ENCODE results near the gene NQO1.
"Not testable (repeated sequence)": the region's sequence is repeated elsewhere in the genome, so short reads cannot be mapped to it uniquely, and the experiment has no call there.

NQO1 gene

DNA sequence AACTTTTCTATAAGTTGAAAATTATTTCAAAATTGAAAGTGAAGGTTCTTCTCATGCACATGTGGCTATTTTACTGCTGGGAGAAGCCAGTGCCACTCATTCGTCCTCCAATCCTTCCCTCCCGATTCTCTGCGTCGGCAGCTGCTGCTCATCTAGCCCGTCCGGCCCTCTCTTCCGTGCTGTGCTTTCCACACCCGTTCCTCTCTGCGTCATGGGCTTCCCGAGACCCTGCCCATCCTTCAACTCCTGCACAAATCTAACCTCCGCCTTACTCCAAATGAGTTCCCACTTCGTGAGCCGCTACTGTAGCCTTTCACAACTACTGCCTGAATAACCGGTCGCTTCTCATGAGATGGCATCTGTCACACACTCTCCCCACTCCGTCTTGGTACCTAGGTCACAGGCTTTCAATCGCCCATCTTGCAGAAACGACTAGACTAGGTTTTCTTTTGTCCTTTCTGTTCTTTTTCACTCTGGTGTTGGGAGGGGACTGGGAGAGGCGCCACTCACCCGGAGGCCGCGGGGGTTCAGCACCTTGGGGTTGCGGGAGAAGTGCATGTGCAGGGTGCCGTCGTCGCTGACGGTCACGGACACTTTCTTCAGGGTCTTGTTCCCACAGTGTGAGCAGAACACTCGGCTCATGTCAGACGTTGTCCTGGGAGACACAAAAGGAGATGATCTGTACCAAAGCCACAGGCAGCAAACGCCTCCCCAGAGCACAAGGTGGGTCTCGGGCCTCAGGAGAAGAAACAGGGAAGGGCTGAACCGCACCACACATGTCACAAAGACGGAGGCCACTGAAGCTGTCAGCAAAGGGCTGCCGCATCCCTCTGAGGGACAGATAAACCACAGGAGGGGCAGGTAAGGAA, 18.2 kb upstream of the NQO1 start:
- in situ Hi-C loops (cut with MboI; ENCODE audit: low sequenced_read_pairs), result no loop called here

DNA sequence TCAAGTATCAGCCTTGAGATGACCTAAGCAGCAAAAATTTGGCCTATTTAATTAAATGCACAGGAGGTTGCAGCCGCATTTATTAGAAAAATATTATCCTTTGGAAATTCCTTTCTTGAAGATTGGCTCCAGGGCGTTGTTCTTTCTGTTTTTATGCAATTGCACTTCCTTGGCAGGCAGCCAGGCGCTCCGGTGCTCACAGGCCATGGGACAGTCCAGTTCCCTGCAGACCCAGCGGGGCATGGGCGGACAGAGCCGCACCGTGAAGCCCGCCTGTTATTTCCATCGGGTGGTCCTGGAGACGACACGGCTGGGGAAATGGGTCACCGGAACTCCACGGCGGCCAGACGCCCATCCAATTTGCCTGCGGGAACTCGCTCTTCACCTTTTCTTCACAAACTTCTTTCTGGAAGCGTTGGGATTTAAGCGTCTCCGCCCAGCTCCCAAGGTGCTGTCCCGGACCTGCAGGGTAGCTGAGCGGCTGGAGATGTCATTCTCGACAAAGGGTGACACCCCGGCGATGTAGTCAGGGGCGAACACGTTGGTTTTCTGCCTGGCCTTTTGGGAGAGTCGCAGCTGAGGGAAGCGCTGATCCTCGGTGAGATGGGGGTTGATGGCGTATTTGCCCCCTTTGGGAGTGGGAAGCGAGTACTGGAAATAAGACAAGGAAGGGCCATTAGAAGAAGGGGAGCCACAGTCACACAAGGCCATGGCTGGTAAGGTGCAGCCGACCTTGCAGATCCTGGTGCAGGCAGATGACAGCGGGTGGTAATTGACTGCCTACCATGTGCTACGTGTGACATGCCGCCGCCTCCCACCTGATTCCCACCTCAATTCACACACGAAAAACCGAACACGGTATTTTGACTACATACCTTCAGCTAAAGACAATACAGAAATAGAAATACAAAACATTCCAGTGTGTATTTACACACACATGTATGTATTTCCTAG, 15.9 kb upstream of the NQO1 start:
- in situ Hi-C loops (cut with MboI; ENCODE audit: low sequenced_read_pairs), result no loop called here

DNA sequence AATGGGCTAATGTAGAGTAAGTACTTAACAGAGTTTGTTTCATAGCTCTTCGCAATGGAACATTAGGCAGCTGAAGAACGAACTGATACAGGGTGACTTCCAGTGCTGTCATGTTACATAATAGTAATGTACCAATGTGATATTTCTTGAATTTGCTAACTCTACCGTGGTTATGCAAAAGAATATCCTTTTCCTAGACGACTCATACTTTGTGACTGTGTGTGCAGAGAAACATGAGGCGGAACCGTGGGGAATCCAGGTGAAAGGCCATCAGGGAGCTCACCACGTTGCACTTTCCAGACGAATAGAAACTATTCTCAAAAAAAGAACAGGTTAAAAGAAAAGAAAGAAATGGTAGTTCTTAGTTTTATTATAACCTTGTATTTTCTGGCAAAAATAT, 15.2 kb upstream of the NQO1 start:
- in situ Hi-C loops (cut with MboI; ENCODE audit: low sequenced_read_pairs), result no loop called here

DNA sequence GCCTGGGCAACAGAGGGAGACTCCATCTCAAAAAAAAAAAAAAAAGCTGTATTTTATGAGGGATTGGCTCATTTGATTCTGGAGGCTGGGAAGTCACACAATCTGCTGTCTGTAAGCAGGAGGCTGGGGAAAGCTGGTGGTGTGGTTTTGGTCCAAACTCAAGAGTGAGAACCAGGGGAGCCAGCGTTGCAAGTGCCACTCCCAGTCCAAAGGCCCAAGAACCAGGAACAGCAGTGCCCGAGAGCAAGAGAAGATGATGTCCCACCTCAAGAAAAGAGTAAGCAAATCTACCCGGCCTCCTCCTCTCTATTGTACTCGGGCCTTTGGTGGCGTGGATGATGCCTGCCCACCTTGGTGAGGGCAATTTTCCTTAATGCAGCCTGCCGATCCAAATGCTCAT, 5.7 kb upstream of the NQO1 start:
- in situ Hi-C loops (cut with MboI; ENCODE audit: low sequenced_read_pairs), result no loop called here

DNA sequence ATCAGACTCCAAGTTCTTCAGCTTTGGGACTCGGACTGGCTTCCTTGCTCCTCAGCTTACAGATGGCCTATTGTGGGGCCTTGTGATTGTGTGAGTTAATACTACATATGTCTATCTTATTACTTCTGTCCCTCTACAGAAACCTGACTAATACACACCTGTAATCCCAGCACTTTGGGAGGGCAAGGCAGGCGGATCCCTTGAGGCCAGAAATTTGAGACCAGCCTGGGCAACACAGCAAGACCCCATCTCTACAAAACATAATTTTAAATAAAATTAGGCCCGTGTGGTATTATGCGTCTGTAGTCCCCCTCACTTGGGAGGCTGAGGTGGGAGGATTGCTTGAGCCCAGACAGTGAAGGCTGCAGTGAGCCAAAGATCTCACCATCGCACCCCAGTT, 4.9 kb upstream of the NQO1 start:
- in situ Hi-C loops (cut with MboI; ENCODE audit: low sequenced_read_pairs), result not testable (repeated sequence)

DNA sequence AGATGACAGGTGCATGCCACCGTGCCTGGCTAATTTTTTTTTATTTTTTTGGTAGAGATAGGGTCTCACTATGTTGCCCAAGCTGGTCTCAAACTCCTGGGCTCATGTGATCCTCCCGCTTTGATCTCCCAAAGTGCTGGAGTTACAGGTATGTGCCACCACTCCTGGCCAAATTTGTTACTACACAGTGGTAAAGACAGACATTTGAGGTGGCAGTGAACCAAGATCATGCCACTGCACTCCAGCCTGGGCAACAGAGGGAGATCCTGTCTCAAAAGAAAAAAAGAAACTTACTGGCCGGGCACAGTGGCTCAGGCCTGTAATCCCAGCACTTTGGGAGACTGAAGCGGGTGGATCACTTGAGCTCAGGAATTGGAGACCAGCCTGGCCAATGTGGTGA, 2.7 kb upstream of the NQO1 start:
- in situ Hi-C loops (cut with MboI; ENCODE audit: low sequenced_read_pairs), result not testable (repeated sequence)

DNA sequence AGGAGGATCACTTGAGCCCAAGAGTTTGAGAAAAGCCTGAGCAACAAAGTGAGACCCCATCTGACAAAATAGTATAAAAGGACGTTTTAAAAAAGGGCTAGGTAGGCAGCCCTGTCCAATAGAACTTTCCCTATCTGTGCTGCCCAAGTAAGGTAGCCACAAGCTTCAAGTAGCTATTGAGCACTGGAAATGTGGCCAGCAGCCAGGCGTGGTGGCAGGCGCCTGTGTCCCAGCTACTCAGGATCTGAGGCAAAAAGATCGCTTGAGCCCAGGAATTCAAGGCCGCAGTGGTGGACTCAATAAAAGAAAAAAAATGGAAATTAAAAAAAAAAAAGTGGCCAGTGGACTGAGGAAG, 1.5 kb upstream of the NQO1 start:
- in situ Hi-C loops (cut with MboI; ENCODE audit: low sequenced_read_pairs), result no loop called here

DNA sequence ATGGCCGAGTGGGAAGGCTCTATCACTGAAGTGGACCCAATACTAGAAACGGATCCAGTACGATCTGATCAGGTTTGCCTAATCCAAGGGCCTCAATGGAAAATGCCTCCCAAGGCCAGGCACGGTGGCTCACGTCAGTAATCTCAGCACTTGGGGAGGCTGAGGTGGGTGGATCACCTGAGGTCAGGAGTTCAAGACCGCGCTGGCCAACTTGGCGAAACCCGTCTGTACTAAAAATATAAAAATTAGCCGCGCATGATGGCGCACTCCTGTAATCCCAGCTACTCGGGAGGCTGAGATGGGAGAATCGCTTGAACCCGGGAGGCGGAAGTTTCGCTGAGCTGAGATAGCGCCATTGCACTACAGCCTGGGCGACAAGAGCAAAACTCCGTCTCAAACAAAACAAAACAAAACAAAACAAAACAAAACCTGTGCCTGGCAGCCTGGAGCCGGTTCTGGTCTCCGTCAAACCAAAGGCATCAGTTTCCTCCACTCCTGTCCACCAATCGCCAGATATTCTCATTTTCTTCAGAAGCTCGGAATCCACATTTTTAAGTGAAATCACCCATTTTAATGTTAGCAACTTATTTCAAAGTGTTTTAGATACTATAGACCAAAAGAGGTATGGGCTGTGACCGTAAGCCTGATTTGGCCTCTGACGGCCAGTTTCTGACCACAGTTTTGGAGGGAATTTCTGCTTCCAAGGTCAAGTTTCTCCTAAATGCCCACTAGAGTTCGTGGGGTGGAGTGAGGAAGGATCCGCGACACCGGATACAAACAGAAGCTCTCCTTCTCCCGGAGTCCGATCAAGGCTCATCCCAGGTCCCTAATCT, 664 bp downstream of the NQO1 start:
- in situ Hi-C loops (cut with MboI; ENCODE audit: low sequenced_read_pairs), result no loop called here

DNA sequence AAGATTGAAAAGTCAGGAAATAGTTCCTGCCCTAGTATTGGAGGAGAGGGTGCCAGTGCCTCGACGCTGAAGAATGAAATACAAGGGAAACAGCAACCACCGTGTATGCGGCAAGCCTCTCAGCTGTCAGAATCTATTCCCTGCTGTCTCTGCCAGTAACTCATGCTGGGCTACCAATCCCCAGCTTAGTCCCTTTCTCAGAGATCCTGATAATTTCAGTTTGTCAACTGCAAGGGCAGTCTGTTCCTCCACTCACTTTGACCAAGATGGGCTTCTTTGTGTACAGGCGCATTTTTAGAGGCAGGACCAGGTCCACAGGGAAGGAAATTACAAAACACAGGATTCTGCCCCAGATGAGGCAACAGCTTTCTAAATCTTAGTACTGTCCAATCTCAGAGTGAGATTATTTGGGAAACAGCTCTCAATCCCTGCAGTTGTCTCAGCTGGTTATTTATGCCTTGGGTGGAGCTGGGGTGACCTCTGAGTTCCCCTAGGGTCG, 1.3 kb downstream of the NQO1 start:
- in situ Hi-C loops (cut with MboI; ENCODE audit: low sequenced_read_pairs), result no loop called here

DNA sequence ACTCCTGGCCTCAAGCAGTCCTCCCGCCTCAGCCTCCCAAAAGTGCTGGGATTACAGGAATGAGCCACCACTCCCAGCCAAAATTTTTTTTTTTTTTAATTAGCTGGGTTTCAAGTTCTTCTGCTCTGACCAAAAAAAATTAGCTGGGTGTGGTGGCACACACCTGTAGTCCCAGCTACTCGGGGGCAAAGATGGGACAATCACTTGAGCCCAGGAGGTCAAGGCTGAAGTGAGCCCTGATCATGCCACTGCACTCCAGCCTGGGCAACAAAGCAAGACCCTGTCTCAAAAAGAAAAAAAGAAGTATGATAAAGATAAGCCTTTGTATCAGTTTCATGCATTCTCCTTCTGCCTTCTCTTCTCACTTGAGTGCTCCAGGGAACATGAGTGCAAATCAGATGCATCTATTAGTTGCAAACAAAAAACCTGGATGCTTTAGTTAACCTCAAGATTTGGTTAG, 1.9 kb downstream of the NQO1 start:
- in situ Hi-C loops (cut with MboI; ENCODE audit: low sequenced_read_pairs), result no loop called here

DNA sequence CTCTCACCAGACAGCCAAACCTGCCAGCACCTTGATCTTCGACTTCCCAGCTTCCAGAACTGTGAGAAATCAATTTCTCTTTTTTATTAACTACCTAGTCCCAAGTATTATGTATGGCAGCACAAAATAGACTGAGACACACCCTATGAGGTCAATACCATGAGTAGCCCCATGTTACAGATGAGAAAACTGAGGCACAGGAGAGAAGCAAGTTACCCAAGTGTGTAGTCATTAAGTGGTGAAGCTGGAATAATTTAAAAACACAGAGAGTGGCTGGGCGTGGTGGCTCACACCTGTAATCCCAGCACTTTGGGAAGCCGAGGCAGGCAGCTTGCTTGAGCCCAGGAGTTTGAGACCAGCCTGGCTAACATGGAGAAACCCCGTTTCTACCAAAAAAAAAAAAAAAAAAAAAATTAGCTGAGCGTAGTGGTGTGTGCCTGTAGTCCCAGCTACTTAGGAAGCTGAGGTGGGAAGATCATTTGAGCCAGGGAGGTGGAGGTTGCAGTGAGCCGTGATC, 4.9 kb downstream of the NQO1 start:
- in situ Hi-C loops (cut with MboI; ENCODE audit: low sequenced_read_pairs), result no loop called here

DNA sequence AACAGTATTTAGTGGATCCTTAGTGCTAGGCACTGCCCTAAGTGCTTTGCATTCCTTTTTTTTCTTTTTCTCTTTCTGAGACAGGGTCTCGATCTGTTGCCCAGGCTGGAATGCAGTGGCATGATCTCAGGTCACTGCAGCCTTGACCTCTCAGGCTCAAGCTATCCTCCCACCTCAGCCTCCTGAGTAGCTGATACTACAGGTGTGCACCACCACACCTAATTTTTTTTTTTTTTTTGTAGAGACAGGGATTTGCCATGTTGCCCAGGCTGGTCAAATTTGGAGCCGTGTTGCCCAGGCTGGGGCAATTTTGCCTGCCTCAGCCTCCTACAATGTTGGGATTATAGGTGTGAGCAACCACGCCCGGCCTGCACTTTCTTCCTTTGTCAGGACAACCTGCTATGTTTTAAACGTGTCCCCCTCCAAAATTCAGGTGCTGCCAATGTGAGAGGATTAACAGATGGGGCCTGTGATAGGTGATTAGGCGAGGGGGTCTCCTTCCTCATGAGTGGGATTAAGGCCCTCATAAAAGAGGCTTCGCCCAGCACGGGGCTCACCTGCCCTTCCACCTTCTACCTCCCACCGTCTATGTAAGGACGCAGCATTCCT, 5.4 kb downstream of the NQO1 start:
- in situ Hi-C loops (cut with MboI; ENCODE audit: low sequenced_read_pairs), result no loop called here

DNA sequence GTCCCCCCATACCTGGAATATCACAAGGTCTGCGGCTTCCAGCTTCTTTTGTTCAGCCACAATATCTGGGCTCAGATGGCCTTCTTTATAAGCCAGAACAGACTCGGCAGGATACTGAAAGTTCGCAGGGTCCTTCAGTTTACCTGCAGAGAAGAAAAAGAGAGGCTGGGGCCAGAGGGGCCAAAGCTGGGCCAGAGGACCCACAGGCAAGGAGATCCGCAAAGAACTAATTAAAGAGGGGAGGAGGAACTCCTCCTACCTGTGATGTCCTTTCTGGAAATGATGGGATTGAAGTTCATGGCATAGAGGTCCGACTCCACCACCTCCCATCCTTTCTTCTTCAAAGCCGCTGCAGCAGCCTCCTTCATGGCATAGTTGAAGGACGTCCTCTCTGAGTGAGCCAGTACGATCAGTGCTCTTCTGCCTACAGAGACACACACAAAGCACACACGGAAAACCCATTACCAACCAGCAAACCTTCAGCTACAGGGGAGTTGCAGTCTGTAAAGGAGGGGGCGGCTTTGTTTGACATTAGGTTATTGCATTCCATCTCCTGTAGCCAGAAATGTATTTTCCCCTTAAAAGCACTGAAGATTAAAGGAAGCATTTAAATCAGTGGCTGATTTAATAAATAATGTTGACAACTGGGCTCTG, 8.1 kb downstream of the NQO1 start:
- in situ Hi-C loops (cut with MboI; ENCODE audit: low sequenced_read_pairs), result no loop called here

DNA sequence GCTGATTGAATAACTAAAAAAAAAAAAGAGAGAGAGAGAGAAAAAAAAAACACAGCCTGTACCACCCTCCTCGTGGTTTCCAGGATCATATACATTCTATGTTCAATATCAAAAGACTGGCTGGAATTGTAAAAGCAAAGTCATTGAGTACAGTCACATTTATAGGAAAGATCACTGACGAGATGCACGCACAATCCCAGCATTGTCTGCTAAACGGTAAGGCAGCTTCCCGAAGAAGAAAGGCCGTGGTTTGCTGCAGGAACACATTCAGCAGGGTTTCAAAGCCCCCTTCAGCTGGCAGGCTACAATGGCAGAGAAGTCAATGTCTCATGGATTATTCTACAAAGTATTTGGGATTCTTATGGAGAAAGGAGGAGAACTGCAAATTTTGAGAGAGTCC, 9.3 kb downstream of the NQO1 start:
- in situ Hi-C loops (cut with MboI; ENCODE audit: low sequenced_read_pairs), result no loop called here

DNA sequence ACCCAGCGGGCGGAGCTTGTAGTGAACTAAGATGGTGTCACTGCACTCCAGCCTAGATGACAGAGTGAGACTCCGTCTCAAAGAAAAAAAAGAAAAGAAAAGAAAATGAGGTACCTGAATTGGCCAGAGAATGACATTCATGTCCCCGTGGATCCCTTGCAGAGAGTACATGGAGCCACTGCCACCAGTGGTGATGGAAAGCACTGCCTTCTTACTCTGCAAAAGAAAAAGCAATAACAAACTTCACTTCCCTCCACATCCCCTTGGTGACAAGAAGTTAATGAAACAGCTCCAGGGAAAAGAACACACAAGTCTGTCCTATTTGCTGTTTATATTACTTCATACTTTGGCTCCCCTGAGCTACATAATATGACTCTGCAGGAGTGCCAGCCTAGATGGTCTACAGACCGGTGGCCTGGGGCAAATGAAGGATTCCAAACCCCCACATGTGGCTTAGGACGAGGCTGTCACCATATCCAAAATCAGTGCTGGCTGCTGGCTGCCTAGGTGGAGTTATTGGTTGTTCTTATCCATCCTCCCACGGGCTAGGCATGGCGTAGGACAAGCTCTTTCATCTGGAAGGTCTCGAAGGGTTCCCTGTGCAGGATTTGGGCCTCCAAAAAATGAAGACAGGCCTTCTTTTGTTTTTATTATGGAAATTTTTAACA, 13.3 kb downstream of the NQO1 start:
- in situ Hi-C loops (cut with MboI; ENCODE audit: low sequenced_read_pairs), result no loop called here

DNA sequence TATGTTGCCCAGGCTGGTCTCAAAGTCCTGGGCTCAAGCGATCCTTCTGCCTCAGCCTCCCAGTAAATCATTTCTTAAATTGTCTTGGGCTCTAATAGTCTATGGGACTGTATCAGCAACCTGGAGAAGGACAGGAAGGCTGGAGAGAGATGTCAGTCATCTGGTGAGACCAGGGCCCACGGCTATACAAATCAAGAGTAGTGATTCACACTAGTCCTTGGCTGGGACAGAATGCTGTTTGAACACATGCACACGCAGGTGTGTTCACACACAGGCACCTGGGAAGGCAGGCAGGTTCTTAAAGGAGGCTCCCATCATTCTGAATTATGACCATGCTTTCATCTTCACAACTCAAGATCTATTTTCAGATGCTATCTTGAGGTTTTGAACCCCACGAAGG, 14.1 kb downstream of the NQO1 start:
- in situ Hi-C loops (cut with MboI; ENCODE audit: low sequenced_read_pairs), result no loop called here

DNA sequence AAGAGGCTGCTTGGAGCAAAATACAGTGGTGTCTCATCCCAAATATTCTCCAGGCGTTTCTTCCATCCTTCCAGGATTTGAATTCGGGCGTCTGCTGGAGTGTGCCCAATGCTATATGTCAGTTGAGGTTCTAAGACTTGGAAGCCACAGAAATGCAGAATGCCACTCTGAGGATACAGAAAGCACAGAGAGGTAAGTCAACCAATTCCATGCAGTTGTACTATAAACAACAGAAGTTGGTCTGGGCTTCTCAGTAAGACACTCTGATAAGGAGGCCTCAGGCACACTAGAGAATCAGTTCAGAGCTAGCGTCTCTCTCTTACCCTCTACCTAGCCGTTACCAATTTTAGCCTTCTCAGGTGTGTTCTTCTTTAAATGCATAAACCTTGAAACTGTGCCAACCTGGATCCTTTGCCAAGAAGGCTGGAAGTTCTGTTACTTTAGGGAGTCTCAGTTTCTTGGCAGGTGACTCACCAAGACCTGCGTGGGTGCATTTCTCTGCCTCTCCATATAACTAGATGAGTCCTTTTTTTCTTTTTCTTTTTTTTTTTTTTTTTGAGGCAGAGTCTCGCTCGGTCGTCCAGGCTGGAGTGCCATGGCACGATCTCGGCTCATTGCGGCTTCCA, 15.1 kb downstream of the NQO1 start:
- in situ Hi-C loops (cut with MboI; ENCODE audit: low sequenced_read_pairs), result no loop called here

DNA sequence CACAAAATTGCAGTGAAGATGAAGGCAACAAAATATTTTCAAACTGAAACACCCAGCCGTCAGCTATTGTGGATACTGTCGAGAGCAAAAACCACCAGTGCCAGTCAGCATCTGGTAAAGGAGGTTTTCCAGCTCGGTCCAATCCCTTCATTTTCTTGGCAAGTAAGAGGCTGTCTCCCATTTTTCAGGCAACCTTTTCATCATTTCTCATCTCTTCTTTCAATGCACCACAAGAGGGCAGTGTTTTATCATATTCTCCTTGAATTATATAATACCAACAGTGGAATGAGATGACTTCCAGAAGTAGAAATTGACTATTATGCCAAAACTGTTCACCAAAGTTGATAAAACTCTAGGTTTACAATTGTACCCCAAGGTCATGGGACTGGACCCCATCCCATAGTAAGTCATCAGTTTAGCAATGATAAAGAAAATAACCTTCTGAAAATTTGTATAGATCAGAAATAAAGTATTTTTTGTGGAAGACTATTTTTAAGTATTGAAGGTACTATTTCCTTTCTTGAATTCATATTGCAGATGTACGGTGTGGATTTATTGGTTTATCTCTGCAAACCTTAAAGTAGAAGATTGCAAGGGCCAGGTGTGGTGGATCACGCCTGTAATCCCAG, 16.8 kb downstream of the NQO1 start:
- in situ Hi-C loops (cut with MboI; ENCODE audit: low sequenced_read_pairs), result no loop called here

Data from hTERT RPE-1 (cell line).